CD4-positive, alpha-beta T cell treated with Interferon gamma for 1 hour (primary cell): ENCODE results near the gene TMEM179B.
A peak's percentile ranks its signal among the peaks of the same experiment; 100 is the strongest.

Source experiments
- DNase-seq: peaks from one replicate; pipeline ENCODE4 v3.0.0-alpha.2; 2020

TMEM179B gene

GRCh38 chr11:62839050-62839945 lies 52.1 kb downstream of the TMEM179B start, which contains the start of gene WDR74:
Gene WDR74, minus strand, starts transcription at chr11:62839590. Its CDS starts 20 bp downstream, at chr11:62839570.
- peak; percentile 93 for DNase-seq
